K562 (cell line): Measurements from ENCODE around the gene APOC1. TPM values are rescaled to one million over a fixed set of nuclear protein-coding genes. Genes with fewer than 3 reads are reported as not detected.

Experiments
- ADNP ChIP-seq: fragments of 200-800 bp; sonication (Bioruptor generic); IDR thresholded peaks from 2 replicates; pipeline ENCODE4 v1.6.1; 2016; ENCODE audit warnings: missing genetic modification characterization, missing compliant biosample characterization
- CHD4 ChIP-seq: fragments of 200-600 bp; sonication (generic); IDR thresholded peaks from 3 replicates; pipeline ENCODE4 v1.6.1; 2012; ENCODE audit warnings: low read depth, mild to moderate bottlenecking, mixed read lengths, low read length, inconsistent platforms; ENCODE audit not compliant: insufficient read depth, insufficient replicate concordance, poor library complexity, severe bottlenecking
- CTCFL ChIP-seq: IDR thresholded peaks from 2 replicates; pipeline ENCODE4 v1.6.1; 2011; ENCODE audit warnings: borderline replicate concordance, low read depth, mild to moderate bottlenecking, moderate library complexity, low read length; ENCODE audit not compliant: insufficient read depth, poor library complexity, severe bottlenecking
- DEAF1 ChIP-seq: fragments of 450-650 bp; formaldehyde crosslinking; IDR thresholded peaks from 2 replicates; pipeline ENCODE4 v1.4.0; 2020; ENCODE audit warnings: mild to moderate bottlenecking, moderate library complexity
- GTF2B ChIP-seq: IDR thresholded peaks from 2 replicates; pipeline ENCODE4 v1.6.1; 2011; ENCODE audit not compliant: insufficient read length; ENCODE audit errors: extremely low read depth
- HES1 ChIP-seq: fragments of 450-650 bp; IDR thresholded peaks from 2 replicates; pipeline ENCODE4 v1.6.1; 2016; ENCODE audit warnings: low read depth, mild to moderate bottlenecking, moderate library complexity
- HNRNPLL ChIP-seq: fragments of 200-400 bp; formaldehyde crosslinking; IDR thresholded peaks from 2 replicates; pipeline ENCODE4 v1.6.1; 2017; ENCODE audit warnings: low read length, low read depth, mild to moderate bottlenecking; ENCODE audit not compliant: poor library complexity, severe bottlenecking
- KLF10 ChIP-seq: fragments of 250-450 bp; sonication (Bioruptor Pico); IDR thresholded peaks from 2 replicates; pipeline ENCODE4 v1.6.1; 2021; ENCODE audit warnings: matching md5 sums
- KLF16 ChIP-seq: IDR thresholded peaks from 2 replicates; pipeline ENCODE4 v1.6.1; 2016; ENCODE audit warnings: antibody characterized with exemption
- MBD2 ChIP-seq: sonication (generic); IDR thresholded peaks from 2 replicates; pipeline ENCODE4 v1.6.1; 2016; ENCODE audit warnings: low read depth, borderline replicate concordance
- MCM5 ChIP-seq: fragments of 450-650 bp; IDR thresholded peaks from 2 replicates; pipeline ENCODE4 v1.6.1; 2016; ENCODE audit warnings: low read depth
- MEIS2 ChIP-seq: fragments of 450-650 bp; IDR thresholded peaks from 2 replicates; pipeline ENCODE4 v1.6.1; 2014; ENCODE audit warnings: mild to moderate bottlenecking; ENCODE audit not compliant: partially characterized antibody
- NEUROD1 ChIP-seq: fragments of 150-350 bp; IDR thresholded peaks from 2 replicates; pipeline ENCODE4 v1.6.1; 2014; ENCODE audit warnings: borderline replicate concordance, low read length, low read depth; ENCODE audit not compliant: partially characterized antibody
- NFRKB ChIP-seq: fragments of 450-650 bp; IDR thresholded peaks from 2 replicates; pipeline ENCODE4 v1.6.1; 2016; ENCODE audit warnings: low read depth
- RCOR1 ChIP-seq, 2 experiments: IDR thresholded peaks; 2 replicates each; pipeline ENCODE4 v1.6.1; 2012; ENCODE audit warnings: low read depth in 2 of 2, low read length in 2 of 2, borderline replicate concordance in 1 of 2, improper control_type of control experiment in 1 of 2
- RNF2 ChIP-seq: sonication (generic); IDR thresholded peaks from 2 replicates; pipeline ENCODE4 v1.6.1; 2016
- SMARCA5 ChIP-seq: fragments of 450-650 bp; IDR thresholded peaks from 2 replicates; pipeline ENCODE4 v1.6.1; 2016
- SRSF7 ChIP-seq: fragments of 200-400 bp; formaldehyde crosslinking; optimal IDR thresholded peaks from 2 replicates; pipeline ENCODE3; 2017; ENCODE audit warnings: mild to moderate bottlenecking, low read depth, low read length
- TEAD1 ChIP-seq, 2 experiments: fragments of 450-650 bp in 1 of 2; sonication (generic) in 1 of 2; formaldehyde crosslinking; IDR thresholded peaks; 2 replicates each; pipeline versions ENCODE4 v1.4.0 to v1.8.0; 2020 to 2022; ENCODE audit warnings: mild to moderate bottlenecking in 2 of 2, missing genetic modification reagents in 1 of 2
- XRCC4 ChIP-seq: IDR thresholded peaks from one replicate; pipeline ENCODE4 v1.6.1; 2011; ENCODE audit not compliant: insufficient read depth, insufficient read length; ENCODE audit errors: extremely low read depth
- polyA plus RNA-seq, 8 experiments: library from polyadenylated mRNA; depleted of rRNA in 4 of 8; stranded (reverse) in 5 of 8; unstranded in 3 of 8; fragments of >200 nt; fragmentation: Nextera tagmentation in 2 of 8; fragmentation: Illumina TruSeq in 1 of 8; extraction: Ambion mirVana in 2 of 8; extraction: Trizol in 1 of 8; gene quantifications; 2 replicates each; pipeline versions ENCODE4 v1.2.1 to v1.2.3, GENCODE V29; 2011 to 2014; ENCODE audit warnings: inconsistent platforms in 1 of 8, missing spikeins in 1 of 8
- total RNA-seq, 7 experiments: library from RNA; depleted of rRNA in 6 of 7; stranded (reverse); fragments of >200 nt in 6 of 7; fragmentation: Illumina TruSeq in 2 of 7; extraction: Trizol in 2 of 7; gene quantifications; 2 replicates each; pipeline versions ENCODE4 v1.2.1 to v1.2.3, GENCODE V29; 2011 to 2021; ENCODE audit warnings: low replicate concordance in 1 of 7
- TF ChIP-seq, protein P1 (sequence below): fragments of 250-450 bp; sonication (Bioruptor Pico); IDR thresholded peaks from 2 replicates; pipeline ENCODE4 v1.4.0; 2020; ENCODE audit warnings: mild to moderate bottlenecking, moderate library complexity

The APOC1 gene
- total and polyA plus RNA-seq, 9 of the 15 experiments (the other 6 are each of a cell fraction or from before 2014, with no cell fraction given): 115 to 408 (median 220) TPM

DNA sequence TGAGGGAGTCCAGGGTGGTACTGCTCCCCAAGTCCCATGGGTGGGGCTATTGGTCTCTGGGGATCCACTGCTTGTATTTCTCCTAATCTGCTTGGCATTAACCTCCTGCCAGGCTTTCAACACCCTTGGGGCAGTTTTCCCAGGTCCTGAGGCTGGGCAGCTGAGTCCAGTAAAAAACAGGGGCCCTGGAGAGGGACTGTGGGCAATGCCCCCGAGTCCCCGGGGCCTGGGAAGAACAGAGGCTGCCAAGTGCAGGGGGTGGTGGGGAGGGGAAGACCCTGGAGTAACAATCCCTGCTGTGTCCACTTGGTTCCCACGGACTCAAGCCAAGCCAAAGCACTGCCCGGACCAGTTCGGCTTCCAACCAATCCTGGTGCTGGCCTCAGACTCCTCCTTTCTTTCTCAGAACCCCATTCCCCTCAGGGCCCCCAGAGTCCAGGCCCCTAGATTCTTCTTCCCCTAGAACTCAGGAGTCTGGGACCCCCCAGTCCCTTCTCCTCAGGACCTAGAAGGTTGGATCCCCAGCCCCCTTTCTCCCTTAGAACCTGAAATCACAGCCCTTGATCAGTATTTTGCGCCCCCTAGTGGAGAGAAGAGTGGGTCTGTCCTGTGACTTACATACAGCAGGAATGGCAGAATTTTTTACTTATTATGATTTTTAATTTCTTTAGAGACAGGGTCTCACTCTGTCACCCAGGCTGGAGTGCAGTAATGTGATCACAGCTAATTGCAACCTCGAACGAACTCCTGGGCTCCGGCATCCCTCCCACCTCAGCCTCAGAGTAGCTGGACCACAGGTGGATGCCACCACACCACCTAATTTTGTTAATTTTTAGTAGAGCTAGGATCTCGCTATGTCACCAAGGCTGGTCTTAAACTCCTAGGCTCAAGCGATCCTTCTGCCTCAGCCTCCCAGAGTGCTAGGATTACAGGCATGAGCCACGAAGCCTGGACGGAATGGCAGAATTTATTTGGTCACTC lies 37.1 kb downstream of the APOC1 start (continued):
- TF ChIP-seq CTCFL (peak; percentile 58), SMARCA5 (no peak), NEUROD1 (no peak), HNRNPLL (no peak), KLF16 (peak; percentile 28; the same call in 1 of the 2 replicates), RCOR1 (IDR thresholded peaks at IDR 0.05; ENCODE audit: borderline replicate concordance in 1 of 2, low read depth in 2 of 2, low read length in 2 of 2) (peak in 1 of 2 experiments; percentile 60; a peak in 1 of 4 replicates), KLF10 (CRISPR knock-in tag) (no peak), ADNP (tag) (no peak), MEIS2 (no peak), XRCC4 (no peak), MCM5 (no peak), CHD4 (no peak), MBD2 (no peak), TEAD1 (CRISPR knock-in tag; IDR thresholded peaks at IDR 0.05) (no peak), GTF2B (no peak), DEAF1 (CRISPR knock-in tag) (peak; percentile 79), HES1 (no peak), NFRKB (no peak), SRSF7 (no peak), RNF2 (no peak)
- TF ChIP-seq, protein P1, sequence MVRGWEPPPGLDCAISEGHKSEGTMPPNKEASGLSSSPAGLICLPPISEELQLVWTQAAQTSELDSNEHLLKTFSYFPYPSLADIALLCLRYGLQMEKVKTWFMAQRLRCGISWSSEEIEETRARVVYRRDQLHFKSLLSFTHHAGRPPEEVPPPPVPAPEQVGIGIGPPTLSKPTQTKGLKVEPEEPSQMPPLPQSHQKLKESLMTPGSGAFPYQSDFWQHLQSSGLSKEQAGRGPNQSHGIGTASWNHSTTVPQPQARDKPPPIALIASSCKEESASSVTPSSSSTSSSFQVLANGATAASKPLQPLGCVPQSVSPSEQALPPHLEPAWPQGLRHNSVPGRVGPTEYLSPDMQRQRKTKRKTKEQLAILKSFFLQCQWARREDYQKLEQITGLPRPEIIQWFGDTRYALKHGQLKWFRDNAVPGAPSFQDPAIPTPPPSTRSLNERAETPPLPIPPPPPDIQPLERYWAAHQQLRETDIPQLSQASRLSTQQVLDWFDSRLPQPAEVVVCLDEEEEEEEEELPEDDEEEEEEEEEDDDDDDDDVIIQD (CRISPR knock-in tag): no peak
